Mononuclear cell (primary cell): ENCODE data around the gene CFAP45. TPM values are rescaled to one million over a fixed set of nuclear protein-coding genes. Genes with fewer than 3 reads are reported as not detected.

Source experiments
- H3K27me3 ChIP-seq: 2 replicates; pipeline ENCODE4 v1.6.0; 2011; ENCODE audit warnings: low read length, control low read depth; ENCODE audit not compliant: insufficient read depth
- H3K4me1 ChIP-seq: 2 replicates; pipeline ENCODE4 v1.5.1; 2011; ENCODE audit warnings: mild to moderate bottlenecking, low read length, control low read depth; ENCODE audit not compliant: insufficient read depth
- H3K4me3 ChIP-seq: 2 replicates; pipeline ENCODE4 v1.5.1; 2011; ENCODE audit warnings: mild to moderate bottlenecking, low read length, moderate library complexity
- H3K9me3 ChIP-seq: 2 replicates; pipeline ENCODE4 v1.5.1; 2011; ENCODE audit warnings: low read depth, mild to moderate bottlenecking, control low read depth, low read length
- total RNA-seq: library from RNA; depleted of rRNA; stranded (reverse); fragments of >200 nt; gene quantifications from one replicate; pipeline ENCODE4 v1.2.3, GENCODE V29; 2012

The CFAP45 gene
- total RNA-seq, 1 donor: 2.4 TPM

DNA sequence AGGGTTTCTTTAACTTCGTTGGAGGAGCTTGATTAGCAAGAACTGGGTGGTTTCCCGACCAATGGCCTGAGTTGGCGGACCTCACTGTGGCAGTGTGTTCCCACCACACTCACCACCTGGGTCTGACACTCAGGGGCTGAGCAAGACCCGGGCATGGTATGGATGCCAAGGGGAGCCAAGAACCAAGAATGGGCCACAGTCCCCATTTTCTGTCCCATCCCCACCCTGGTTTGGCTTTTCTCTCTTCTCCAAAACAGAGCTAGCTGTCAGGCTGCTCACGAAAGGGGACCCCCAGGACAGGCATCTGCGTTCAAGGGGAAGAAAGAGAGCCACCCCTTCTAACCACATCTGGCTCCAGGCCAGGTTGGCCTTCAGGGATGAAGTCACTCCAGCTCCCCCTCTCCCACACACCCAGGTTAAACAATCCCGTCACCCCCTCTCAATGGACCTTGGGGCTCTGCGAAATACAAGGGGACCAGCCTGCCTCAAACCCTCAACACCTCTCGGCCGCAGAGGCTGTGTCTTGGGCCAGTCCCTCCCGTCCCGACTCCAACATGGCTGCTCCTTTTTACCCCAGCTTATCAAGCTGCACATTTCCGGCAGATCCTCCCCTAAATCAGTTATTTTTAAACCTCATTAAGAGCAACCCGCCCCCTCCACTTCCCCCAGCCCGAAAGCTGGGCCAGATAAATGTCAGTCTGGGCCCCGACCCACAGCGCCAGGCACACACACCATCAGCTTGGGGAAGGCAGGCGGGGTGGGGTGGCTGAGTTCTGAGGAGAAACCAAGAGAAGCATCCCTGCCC is 21.9 kb upstream of the CFAP45 start:
- H3K4me1 ChIP-seq: peaks cover 50% of the 10 kb centered on the region
- H3K4me3 ChIP-seq: peak overlapping the region; percentile 100
- H3K27me3 ChIP-seq: no peaks in the 10 kb centered on the region
- no peaks in the 10 kb centered on the region for H3K9me3 ChIP-seq

DNA sequence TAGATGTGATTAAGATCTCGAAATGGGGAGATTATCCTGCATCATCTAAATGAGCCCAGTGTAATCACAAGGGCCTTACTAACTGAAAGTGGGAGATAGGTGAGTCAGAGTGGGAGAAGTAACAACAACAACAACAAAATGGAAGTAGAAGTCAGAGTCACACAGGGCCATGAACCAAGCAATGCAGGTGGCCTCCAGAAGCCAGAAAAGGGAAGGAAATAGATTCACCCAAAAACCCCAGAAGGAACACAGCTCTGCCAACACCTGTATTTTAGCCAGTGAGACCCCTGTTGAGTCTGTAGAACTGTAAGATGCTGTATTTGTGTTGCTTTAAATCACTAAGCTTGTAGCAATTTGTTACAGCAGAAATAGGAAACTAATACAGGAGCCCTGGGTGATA is 21.3 kb upstream of the CFAP45 start:
- Histone ChIP-seq H3K4me3 (peak overlapping the region; percentile 100), H3K4me1 (peaks cover 49% of the 10 kb centered on the region), H3K9me3 (no peaks in the 10 kb centered on the region), H3K27me3 (no peaks in the 10 kb centered on the region)

DNA sequence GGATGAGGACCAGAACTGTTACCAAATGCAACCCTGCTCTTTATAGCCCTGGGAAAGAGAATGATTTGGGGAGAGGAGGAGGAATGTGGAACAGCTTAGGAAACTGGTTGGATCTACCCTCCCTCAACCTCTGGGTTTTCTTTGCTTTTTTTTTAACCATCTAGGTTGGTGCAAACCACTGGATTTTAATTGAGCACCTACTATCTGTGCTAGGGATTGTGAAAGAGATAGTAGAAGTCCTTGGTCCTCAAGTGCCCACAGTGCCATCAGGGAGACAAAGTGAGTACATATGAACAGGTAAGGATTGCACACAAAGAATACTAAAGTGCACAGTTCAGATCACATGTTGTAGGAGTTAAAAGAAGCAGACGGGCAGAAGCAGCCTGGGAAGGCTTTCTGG is 20.7 kb upstream of the CFAP45 start:
- Histone ChIP-seq H3K4me3 (no peak overlapping the region), H3K4me1 (peaks cover 43% of the 10 kb centered on the region), H3K9me3 (no peaks in the 10 kb centered on the region), H3K27me3 (no peaks in the 10 kb centered on the region)

DNA sequence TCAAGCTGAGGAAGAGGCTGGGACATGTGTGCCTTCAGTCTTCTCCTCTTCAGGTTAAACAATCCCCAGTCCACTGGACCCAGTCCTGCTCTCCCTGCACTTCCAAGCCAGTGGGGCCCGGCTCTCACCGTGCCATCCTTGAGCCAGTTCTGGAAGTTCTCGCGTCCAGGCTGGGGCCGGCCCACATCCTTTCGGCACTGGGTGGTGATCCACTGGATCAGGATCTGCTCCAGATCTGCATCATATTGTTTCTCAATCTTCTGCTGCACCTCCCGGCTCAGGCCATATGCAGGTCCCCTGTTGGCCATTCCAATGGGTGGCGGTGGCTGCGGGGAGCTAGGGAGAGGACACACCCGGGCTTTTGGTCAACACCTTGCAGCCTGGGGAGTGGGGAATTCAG is 20.2 kb upstream of the CFAP45 start:
- H3K4me3 ChIP-seq: no peak overlapping the region
- H3K27me3 ChIP-seq: no peaks in the 10 kb centered on the region
- peaks cover 40% of the 10 kb centered on the region for H3K4me1 ChIP-seq
- no peaks in the 10 kb centered on the region for H3K9me3 ChIP-seq

DNA sequence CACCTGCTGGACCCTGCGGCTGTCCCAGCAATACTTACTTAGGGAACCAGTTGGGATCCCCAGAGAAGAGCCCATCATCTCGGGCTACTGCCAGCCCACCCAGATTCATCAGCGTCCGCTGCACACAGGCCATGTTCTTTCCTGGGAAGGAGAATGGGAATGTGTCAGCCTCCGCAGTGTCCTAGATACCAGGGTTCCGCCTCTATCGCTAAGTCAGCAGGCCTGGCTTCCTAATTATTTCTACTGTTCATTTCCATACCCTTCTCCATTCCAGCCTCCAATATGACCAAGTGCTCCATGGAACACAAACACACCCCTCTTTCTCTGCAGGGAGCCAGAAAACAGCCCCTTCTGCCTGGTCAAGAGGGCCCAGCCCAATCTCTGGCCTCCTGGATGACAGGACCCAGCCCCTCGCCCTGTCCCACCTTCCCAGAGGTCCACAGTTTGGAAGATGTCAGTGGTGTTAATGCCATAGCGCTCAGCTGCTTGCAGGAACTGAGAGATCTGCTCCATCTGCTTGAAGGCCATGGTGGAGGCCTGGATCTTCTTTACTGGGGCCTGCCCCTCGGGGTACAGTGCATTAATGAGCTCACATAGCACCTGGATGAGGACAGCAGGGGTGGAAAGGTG is 19.4 kb upstream of the CFAP45 start:
- Histone ChIP-seq H3K9me3 (no peaks in the 10 kb centered on the region), H3K27me3 (no peaks in the 10 kb centered on the region), H3K4me3 (no peak overlapping the region), H3K4me1 (peaks cover 40% of the 10 kb centered on the region)

DNA sequence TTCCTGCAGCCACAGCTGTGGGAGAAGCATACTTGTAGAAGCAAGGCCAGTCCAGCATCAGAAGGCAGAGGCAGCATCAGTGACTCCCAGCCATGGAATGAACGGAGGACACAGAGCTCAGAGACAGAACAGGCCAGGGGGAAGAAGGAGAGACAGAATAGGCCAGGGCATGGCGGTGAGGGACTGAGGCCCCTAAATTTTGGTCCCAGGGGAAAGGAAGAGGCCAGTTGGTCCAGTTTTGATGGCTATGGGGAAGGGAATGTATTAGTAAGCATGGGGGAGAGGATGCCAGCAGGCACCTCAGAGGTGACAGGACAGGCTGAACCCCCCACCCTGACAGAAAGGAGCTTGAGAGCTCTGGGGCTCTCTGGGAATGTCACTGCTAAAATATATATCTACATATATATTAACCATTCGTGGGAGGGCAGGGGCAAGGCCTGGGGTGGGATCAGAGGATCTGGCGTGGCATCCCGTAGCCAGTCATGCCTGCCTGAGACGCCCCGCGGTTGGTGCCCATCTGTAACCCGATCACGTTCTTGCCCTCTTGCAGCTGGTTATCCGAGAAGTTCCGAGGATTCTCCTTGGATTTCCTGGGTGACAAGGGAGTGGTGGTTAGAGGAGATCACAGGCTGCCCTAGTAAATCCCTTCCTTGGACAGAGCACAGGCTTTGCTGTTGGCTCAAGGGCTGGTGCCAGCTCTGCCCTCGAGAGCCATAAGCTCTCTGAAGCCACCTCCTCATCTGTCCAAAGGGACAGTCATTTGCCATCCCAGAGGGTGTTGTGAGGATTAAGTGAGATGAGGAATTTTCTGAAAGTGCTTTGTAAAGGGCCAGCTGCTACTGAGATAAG is 18.6 kb upstream of the CFAP45 start:
- Histone ChIP-seq H3K4me3 (no peak overlapping the region), H3K9me3 (no peaks in the 10 kb centered on the region), H3K4me1 (peaks cover 43% of the 10 kb centered on the region), H3K27me3 (no peaks in the 10 kb centered on the region)

DNA sequence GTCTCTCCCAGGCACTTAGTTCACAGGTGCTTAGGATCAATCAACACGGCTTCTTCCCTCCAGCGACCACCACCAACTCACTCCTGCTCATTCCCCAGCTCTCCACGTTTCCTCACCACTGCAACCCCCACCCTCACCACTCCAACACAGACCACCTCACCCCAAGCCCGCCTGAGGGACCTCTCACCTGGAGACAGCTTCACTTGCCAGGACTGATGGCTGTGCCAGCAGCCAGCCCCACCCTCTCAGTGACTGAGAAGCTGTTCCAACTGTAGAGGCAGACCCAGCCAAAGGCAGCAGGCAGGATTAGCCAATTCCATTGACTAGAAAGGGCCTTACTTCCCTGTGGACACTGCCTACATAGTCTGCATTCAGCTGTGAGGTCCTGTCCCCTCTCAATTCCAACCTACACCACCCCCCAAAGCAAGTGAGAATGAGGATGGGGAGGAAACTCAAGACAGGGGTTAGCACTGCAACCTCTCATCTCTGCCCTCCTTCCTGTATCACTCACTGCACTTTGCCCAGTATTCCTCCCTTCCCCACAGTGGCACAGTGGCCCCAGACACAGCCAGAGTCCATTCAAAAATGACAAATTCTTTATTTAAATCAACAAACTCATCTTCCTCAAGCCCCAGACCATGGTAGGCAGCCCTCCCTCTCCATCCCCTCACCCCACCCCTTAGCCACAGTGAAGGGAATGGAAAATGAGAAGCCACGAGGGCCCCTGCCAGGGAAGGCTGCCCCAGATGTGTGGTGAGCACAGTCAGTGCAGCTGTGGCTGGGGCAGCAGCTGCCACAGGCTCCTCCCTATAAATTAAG is 17.8 kb upstream of the CFAP45 start:
- Histone ChIP-seq H3K27me3 (no peaks in the 10 kb centered on the region), H3K9me3 (no peaks in the 10 kb centered on the region), H3K4me3 (no peak overlapping the region), H3K4me1 (peaks cover 40% of the 10 kb centered on the region)

DNA sequence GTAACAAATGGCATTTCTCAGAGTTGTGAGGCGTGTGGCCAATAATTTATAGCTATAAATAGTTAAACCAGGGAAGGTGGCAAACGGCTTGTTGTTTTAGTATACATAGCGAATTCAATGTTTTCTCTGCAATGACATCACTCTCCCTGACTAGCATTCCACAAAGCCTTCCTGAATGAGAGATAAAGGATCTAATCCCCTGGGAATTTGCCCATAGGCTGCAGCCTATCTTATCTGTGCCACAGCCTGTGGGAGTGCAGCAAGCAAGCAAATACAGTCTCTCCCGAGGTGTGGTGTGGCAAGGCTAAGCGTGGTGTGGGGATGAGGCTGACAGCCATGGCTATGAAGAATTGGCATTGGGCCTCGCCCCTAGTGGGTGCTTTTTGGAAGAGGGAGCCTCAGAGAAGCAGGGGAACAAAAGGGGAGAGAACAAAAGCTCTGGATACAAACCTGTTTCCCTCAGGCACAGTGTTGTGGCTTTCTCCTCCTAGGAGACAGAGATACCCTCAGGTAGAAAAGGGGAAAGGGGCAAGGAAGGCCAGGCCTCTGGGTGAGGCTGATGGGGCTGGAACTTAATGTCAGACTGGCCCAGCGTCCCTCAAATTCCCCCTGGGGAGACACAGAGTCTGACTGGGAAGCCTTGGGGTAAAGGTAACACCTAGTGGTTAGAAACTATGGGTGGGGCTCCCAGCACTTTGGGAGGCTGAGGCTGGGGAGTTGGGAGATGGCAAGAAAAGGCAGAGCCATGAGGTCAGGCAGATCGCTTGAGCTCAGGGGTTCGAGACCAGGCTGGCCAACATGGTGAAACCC is 16.5 kb upstream of the CFAP45 start:
- no peak overlapping the region for H3K4me3 ChIP-seq
- H3K27me3 ChIP-seq: no peaks in the 10 kb centered on the region
- H3K4me1 ChIP-seq: peaks cover 39% of the 10 kb centered on the region
- H3K9me3 ChIP-seq: no peaks in the 10 kb centered on the region

DNA sequence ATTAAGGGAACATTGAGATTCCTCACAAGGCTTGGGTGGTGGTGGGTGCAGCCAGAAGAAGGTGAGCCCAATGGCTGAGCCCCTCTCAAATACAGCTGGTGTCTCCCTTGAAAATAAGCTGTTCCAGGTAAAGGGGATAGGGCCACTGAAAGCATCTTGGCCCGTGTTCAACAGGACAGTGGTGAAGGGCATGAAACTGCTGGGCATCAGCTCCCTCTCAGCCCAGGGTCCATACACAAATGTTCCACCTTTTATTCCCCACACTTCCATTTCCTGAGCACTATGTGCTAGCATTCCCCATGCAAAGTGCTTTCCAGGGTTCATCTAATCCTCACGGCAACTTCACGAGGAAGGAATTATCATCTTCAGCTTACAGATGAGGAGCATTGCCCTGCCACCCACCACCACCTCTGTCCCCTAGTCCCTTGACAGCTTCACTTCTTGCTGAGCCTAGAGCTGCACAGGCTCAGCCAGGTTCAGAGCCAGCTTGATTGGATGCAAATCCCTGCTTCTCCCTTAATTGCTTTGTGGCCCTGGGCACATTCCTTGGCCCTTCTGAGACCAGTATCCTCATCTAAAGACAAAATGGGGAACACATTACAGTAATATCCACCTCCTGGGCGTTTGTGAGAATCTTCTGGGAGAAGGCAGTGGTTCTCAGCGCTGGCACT is 15.7 kb upstream of the CFAP45 start:
- Histone ChIP-seq H3K4me1 (peaks cover 39% of the 10 kb centered on the region), H3K9me3 (no peaks in the 10 kb centered on the region), H3K4me3 (no peak overlapping the region), H3K27me3 (no peaks in the 10 kb centered on the region)

DNA sequence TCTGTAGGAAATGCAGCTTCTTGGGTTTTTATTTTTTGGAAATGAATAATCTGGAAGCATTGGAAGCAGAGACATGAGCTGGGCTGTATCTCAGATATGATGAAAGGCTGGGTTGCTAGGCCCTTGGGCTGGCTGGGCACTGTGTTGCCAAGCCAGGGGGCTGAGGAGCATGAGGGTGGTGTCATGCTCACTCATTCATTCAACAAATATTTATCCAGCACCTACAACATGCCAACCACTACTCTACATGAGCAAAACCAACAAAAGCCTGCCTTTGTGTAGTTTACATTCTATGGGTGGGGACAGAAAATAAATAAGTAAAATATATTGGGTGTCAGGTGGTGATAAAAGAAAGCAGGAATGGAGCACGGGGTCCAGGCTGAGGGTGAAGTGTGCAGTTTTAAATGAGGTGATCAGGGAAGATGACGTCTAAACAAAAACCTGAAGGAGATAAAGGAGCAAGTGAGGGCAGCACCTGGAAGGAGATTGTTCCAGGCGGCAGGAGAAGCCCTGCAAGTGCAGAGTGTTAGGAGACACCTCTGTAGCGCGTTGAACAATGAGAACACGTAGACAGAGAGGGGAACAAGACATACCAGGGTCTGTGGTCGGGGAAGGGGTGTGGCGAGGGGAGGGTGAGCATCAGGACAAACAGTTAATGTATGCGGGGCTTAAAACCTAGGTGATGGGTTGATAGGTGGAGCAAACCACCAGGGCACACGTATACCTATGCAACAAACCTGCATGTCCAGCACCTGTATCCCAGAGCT is 14.5 kb upstream of the CFAP45 start:
- Histone ChIP-seq H3K27me3 (no peaks in the 10 kb centered on the region), H3K9me3 (no peaks in the 10 kb centered on the region), H3K4me1 (peaks cover 42% of the 10 kb centered on the region), H3K4me3 (no peak overlapping the region)

DNA sequence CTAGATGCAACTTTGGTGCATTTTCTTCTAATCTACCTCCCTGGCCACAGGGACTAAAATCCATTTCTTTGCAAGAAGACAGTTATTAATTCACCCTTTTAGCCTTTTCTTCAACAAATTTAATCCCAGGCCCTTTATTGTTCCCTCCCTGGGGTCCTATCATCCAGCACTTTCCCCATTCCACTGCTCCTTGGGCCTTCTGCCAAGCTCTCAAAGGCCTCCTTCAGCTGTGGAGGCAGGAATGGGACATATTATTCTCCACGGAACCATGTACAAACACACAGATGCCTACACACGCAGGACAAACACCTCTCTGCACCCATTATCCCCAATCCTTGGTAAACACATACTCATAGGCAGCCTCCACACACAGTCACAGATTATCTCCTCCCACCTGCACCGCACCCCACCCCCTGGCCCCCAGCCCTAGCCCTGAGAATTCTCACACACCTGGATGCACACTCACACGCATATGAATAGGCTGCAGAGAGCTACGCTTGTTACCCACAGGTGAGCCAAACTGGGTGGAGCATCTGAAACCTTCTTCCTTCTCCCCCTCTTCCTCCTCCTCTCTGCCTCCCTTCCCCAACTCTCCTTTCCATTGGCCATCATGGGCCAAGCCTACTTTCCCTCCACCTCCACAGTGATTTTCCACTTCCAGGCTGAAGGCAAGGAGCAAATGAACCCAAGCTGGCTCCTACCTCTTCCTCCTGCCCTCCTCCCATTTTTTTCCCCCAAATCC is 13.7 kb upstream of the CFAP45 start:
- H3K4me1 ChIP-seq: peaks cover 44% of the 10 kb centered on the region
- no peaks in the 10 kb centered on the region for H3K9me3 ChIP-seq
- H3K27me3 ChIP-seq: no peaks in the 10 kb centered on the region
- no peak overlapping the region for H3K4me3 ChIP-seq

DNA sequence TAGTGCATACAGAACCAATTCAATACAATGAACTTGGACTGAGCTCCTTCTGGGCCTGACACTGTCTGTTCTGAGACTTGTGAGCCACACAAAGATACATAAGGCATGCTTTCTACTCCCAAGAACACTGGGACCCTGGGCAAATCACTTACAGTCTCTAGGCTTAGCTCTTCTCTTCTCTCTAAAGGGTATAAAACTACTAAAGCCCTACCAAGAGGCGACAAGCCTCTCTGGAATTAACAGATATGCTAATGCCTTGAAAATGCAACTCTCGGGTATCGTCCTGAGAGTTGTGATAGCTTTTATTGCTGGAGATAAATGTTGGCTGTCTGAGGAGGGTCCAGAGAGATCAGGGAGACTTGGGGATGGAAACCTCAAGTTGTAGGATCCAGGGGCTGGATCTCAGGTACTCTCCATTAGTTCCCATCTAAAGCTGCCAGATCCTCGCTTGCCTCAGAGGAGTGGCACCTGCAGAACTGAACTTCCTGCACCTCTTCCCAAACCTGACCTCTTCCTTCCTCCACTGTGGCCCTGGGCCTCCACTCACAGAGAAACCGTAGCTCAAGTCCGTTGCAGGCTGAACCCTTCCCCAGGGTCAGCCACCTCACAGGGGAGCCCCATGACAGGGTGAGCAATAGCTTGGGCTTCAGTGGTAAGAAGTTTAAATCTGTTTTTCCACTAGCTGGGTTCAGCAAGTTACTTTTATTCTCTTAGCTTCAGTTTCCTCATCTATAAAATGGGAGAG is 11.5 kb upstream of the CFAP45 start:
- Histone ChIP-seq H3K27me3 (no peaks in the 10 kb centered on the region), H3K9me3 (no peaks in the 10 kb centered on the region), H3K4me1 (peaks cover 42% of the 10 kb centered on the region), H3K4me3 (no peak overlapping the region)
